Peyer's patch (tissue), 4 donors: ENCODE results near the gene ERF.

Experiments
- POLR2A ChIP-seq, 2 donors: fragments of 450-650 bp; IDR thresholded peaks; one replicate each; pipeline ENCODE4 v1.5.1; 2017; ENCODE audit warnings: antibody characterized with exemption in 2 of 2, mild to moderate bottlenecking in 2 of 2, moderate library complexity in 2 of 2
- TF ChIP-seq, protein P1 (sequence below), 6 experiments: fragments of 450-650 bp in 4 of 6; fragments of 200-600 bp in 2 of 6; sonication (generic) in 1 of 6; IDR thresholded peaks; one replicate each; pipeline ENCODE4 v1.5.1; 2017 to 2019; ENCODE audit warnings: antibody characterized with exemption in 6 of 6, mild to moderate bottlenecking in 3 of 6, moderate library complexity in 1 of 6

DNA sequence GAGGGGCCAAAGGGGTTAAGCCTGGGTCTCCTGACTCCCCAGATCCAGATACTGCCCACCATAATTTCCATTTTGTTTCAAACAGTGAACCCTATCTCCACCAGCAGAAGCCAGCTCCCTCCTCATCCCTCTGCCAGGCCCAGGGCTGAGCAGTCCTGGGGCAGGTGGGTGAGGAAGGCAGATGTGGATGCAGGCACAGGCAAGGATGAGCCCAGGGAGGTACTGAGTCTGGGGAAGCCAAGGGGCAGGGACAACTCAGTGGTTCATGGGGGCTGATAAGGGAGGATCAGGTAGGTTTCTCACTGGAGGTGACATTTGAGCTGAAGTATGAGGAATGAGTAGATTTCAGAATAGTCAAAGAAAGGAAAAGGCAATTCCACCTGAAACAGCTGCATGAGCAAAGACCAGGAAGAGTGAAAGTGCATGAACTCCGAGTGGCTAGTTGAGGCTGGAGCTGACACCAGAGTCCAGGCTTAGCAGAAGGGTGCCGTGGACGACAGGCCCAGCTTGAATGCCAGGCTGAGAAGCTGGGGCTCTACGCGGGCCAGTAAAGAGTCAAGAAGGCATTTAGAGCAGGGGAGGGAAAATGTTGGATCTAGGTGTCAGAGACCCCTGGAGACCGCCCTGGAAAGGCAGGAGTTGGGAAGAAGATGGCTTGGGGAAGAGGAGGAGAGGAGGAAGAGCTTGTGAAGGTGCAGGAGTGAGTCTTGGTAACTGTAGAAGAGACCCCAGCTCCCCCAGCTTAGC lies 24.4 kb upstream of the ERF start:
- TF ChIP-seq, protein P1, sequence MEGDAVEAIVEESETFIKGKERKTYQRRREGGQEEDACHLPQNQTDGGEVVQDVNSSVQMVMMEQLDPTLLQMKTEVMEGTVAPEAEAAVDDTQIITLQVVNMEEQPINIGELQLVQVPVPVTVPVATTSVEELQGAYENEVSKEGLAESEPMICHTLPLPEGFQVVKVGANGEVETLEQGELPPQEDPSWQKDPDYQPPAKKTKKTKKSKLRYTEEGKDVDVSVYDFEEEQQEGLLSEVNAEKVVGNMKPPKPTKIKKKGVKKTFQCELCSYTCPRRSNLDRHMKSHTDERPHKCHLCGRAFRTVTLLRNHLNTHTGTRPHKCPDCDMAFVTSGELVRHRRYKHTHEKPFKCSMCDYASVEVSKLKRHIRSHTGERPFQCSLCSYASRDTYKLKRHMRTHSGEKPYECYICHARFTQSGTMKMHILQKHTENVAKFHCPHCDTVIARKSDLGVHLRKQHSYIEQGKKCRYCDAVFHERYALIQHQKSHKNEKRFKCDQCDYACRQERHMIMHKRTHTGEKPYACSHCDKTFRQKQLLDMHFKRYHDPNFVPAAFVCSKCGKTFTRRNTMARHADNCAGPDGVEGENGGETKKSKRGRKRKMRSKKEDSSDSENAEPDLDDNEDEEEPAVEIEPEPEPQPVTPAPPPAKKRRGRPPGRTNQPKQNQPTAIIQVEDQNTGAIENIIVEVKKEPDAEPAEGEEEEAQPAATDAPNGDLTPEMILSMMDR (IDR thresholded peaks at IDR 0.05): no peak
- no peak for TF ChIP-seq POLR2A (IDR thresholded peaks at IDR 0.05)
